Measurements from ENCODE around the gene TMEM59. TPM values are rescaled to one million over a fixed set of nuclear protein-coding genes. Genes with fewer than 3 reads are reported as not detected.

Gene TMEM59
- polyA plus RNA-seq, 1 donor (not counting 4 experiments of a cell fraction or from before 2014, with no cell fraction given): 342 TPM

GRCh38 chr1:54070171-54070837 lies 17.3 kb upstream of the TMEM59 start:
- DNase-seq (ENCODE audit: low read depth, low spot score) (no peak), FAIRE-seq (no peak)
- Histone ChIP-seq H3K9ac (ENCODE audit: control insufficient read depth, extremely low read depth, insufficient read depth, low read length) (no peak overlapping the region), H3K4me2 (ENCODE audit: control insufficient read depth, extremely low read depth, insufficient read depth, low read depth, low read length) (no peak overlapping the region), H3K9me3 (ENCODE audit: control insufficient read depth, low read depth, low read length) (no peaks in the 10 kb centered on the region), H2AFZ (ENCODE audit: control insufficient read depth, low read length) (no peak overlapping the region), H3K36me3 (ENCODE audit: control insufficient read depth in 2 of 2, extremely low read depth in 1 of 2, insufficient read depth in 2 of 2, low read length in 2 of 2) (peaks cover 3% of the 10 kb centered on the region in 2 experiments), H3K27ac (ENCODE audit: control insufficient read depth, insufficient read depth, low read length) (no peak overlapping the region), H3K27me3 (ENCODE audit: control insufficient read depth, extremely low read depth, insufficient read depth, low read length) (no peaks in the 10 kb centered on the region), H3K9me1 (ENCODE audit: control insufficient read depth, extremely low read depth, insufficient read depth, low read length) (no peaks in the 10 kb centered on the region), H4K20me1 (ENCODE audit: control insufficient read depth, extremely low read depth, insufficient read depth, low read length) (no peaks in the 10 kb centered on the region), H3K79me2 (ENCODE audit: control insufficient read depth, insufficient read depth, low read length) (no peaks in the 10 kb centered on the region), H3K4me1 (ENCODE audit: control insufficient read depth, extremely low read depth, insufficient read depth, low read length) (no peaks in the 10 kb centered on the region), H3K4me3 (ENCODE audit: control insufficient read depth in 2 of 3, extremely low read depth in 1 of 3, insufficient read depth in 2 of 3, low read depth in 1 of 3, low read length in 3 of 3) (no peak overlapping the region)
- TF ChIP-seq CTCF (optimal IDR thresholded peaks at IDR 0.05 in 1 of 3, IDR thresholded peaks at IDR 0.05 in 1 of 3, conservative IDR thresholded peaks at IDR 0.05 in 1 of 3; ENCODE audit: extremely low read depth in 1 of 3, insufficient read depth in 2 of 3, low read length in 3 of 3) (peak in 2 of 3 experiments; percentile 52 to 71), EZH2 (IDR thresholded peaks at IDR 0.05; ENCODE audit: low read length) (no peak)
- dilution Hi-C loops (cut with MboI; ENCODE audit: extremely low pct_ligation_motif_present, low sequenced_read_pairs): no loop called here

- H3K9me3 ChIP-seq (ENCODE audit: control insufficient read depth, low read depth, low read length): no peaks in the 10 kb centered on the region
- no peaks in the 10 kb centered on the region for H3K9me1 ChIP-seq (ENCODE audit: control insufficient read depth, extremely low read depth, insufficient read depth, low read length)
- H3K27ac ChIP-seq (ENCODE audit: control insufficient read depth, insufficient read depth, low read length): no peak overlapping the region
- no peak overlapping the region for H2AFZ ChIP-seq (ENCODE audit: control insufficient read depth, low read length)
- dilution Hi-C loops (cut with MboI; ENCODE audit: extremely low pct_ligation_motif_present, low sequenced_read_pairs): no loop called here
- H3K79me2 ChIP-seq (ENCODE audit: control insufficient read depth, insufficient read depth, low read length): no peaks in the 10 kb centered on the region
- DNase-seq (ENCODE audit: low read depth, low spot score) (no peak), FAIRE-seq (no peak)
- peaks cover 3% of the 10 kb centered on the region in 2 experiments for H3K36me3 ChIP-seq (ENCODE audit: control insufficient read depth in 2 of 2, extremely low read depth in 1 of 2, insufficient read depth in 2 of 2, low read length in 2 of 2)
- H3K27me3 ChIP-seq (ENCODE audit: control insufficient read depth, extremely low read depth, insufficient read depth, low read length): no peaks in the 10 kb centered on the region
- no peak overlapping the region for H3K4me2 ChIP-seq (ENCODE audit: control insufficient read depth, extremely low read depth, insufficient read depth, low read depth, low read length)
- TF ChIP-seq CTCF (optimal IDR thresholded peaks at IDR 0.05 in 1 of 3, IDR thresholded peaks at IDR 0.05 in 1 of 3, conservative IDR thresholded peaks at IDR 0.05 in 1 of 3; ENCODE audit: extremely low read depth in 1 of 3, insufficient read depth in 2 of 3, low read length in 3 of 3) (peak in 1 of 3 experiments; percentile 28), EZH2 (IDR thresholded peaks at IDR 0.05; ENCODE audit: low read length) (no peak)
- no peaks in the 10 kb centered on the region for H4K20me1 ChIP-seq (ENCODE audit: control insufficient read depth, extremely low read depth, insufficient read depth, low read length)
- H3K9ac ChIP-seq (ENCODE audit: control insufficient read depth, extremely low read depth, insufficient read depth, low read length): no peak overlapping the region
- no peaks in the 10 kb centered on the region for H3K4me1 ChIP-seq (ENCODE audit: control insufficient read depth, extremely low read depth, insufficient read depth, low read length)
- H3K4me3 ChIP-seq (ENCODE audit: control insufficient read depth in 2 of 3, extremely low read depth in 1 of 3, insufficient read depth in 2 of 3, low read depth in 1 of 3, low read length in 3 of 3): no peak overlapping the region
Observed at GRCh38 chr1:54069791-54070170, 16.8 kb upstream of the TMEM59 start.

Measured in keratinocyte (primary cell).